CD14-positive monocyte (primary cell): ENCODE measurements around the gene DUSP16. TPM values are rescaled to one million over a fixed set of nuclear protein-coding genes. Genes with fewer than 3 reads are reported as not detected.
A peak's percentile ranks its signal among the peaks of the same experiment; 100 is the strongest.

ENCODE experiments used
- DNase-seq, 3 donors: peaks; one replicate each; pipeline ENCODE4 v3.0.0-alpha.2; 2011 to 2022
- H2AFZ ChIP-seq: 2 replicates; pipeline ENCODE4 v1.6.0; 2012; ENCODE audit warnings: mild to moderate bottlenecking, low read depth, low read length, inconsistent platforms; ENCODE audit not compliant: insufficient read depth, poor library complexity, severe bottlenecking
- H3K27ac ChIP-seq, 2 donors: 1 replicate in 1 of 2; 2 replicates in 1 of 2; pipeline ENCODE4 v1.5.1; 2012 to 2013; ENCODE audit warnings: low read length in 2 of 2, control low read depth in 1 of 2, inconsistent platforms in 1 of 2, low read depth in 1 of 2, mild to moderate bottlenecking in 1 of 2
- H3K27me3 ChIP-seq, 2 donors: one replicate each; pipeline versions ENCODE4 v1.6.0 to v1.6.1; 2011 to 2013; ENCODE audit warnings: low read length in 2 of 2; ENCODE audit not compliant: control insufficient read depth in 2 of 2, insufficient read depth in 2 of 2
- H3K36me3 ChIP-seq, 2 donors: replicated peaks in 1 of 2; 1 replicate in 1 of 2; 2 replicates in 1 of 2; pipeline versions ENCODE4 v1.5.1 to v1.6.1; 2012 to 2013; ENCODE audit warnings: low read length in 2 of 2, control low read depth in 1 of 2, inconsistent platforms in 1 of 2, mild to moderate bottlenecking in 1 of 2; ENCODE audit not compliant: insufficient read depth in 2 of 2, control insufficient read depth in 1 of 2
- H3K4me1 ChIP-seq, 2 donors: 1 replicate in 1 of 2; 2 replicates in 1 of 2; pipeline versions ENCODE4 v1.5.1 to v1.6.1; 2012 to 2013; ENCODE audit warnings: low read length in 2 of 2, control low read depth in 1 of 2, inconsistent platforms in 1 of 2, mild to moderate bottlenecking in 1 of 2, moderate library complexity in 1 of 2; ENCODE audit not compliant: insufficient read depth in 2 of 2, control insufficient read depth in 1 of 2
- H3K4me2 ChIP-seq: replicated peaks from 2 replicates; pipeline ENCODE3; 2012; ENCODE audit warnings: low read length, moderate library complexity, mild to moderate bottlenecking; ENCODE audit not compliant: poor library complexity, severe bottlenecking; ENCODE audit errors: extremely low read depth
- H3K4me3 ChIP-seq, 3 experiments: fragments of 200-600 bp in 1 of 3; sonication (generic) in 1 of 3; replicated peaks in 1 of 3; 1 replicate in 2 of 3; 2 replicates in 1 of 3; pipeline ENCODE4 v1.5.1; 2011 to 2013; ENCODE audit warnings: low read length in 3 of 3, mild to moderate bottlenecking in 3 of 3, control low read depth in 2 of 3, low read depth in 2 of 3, inconsistent platforms in 1 of 3, moderate library complexity in 1 of 3
- H3K79me2 ChIP-seq: 2 replicates; pipeline ENCODE4 v1.6.0; 2012; ENCODE audit warnings: mild to moderate bottlenecking, control low read depth, inconsistent platforms, low read length, moderate library complexity; ENCODE audit not compliant: insufficient read depth
- H3K9ac ChIP-seq: 2 replicates; pipeline ENCODE4 v1.6.0; 2017; ENCODE audit warnings: low read length, mild to moderate bottlenecking; ENCODE audit not compliant: insufficient read depth, poor library complexity, severe bottlenecking
- H3K9me3 ChIP-seq, 2 donors: replicated peaks in 1 of 2; 1 replicate in 1 of 2; 2 replicates in 1 of 2; pipeline versions ENCODE4 v1.5.1 to v1.6.1; 2012 to 2013; ENCODE audit warnings: low read length in 2 of 2, control low read depth in 1 of 2; ENCODE audit not compliant: control insufficient read depth in 1 of 2, insufficient read depth in 1 of 2
- H4K20me1 ChIP-seq: 2 replicates; pipeline ENCODE4 v1.6.0; 2012; ENCODE audit warnings: mild to moderate bottlenecking, low read length, control low read depth, moderate library complexity; ENCODE audit not compliant: insufficient read depth
- H3K27ac Mint-ChIP-seq, 7 donors: one replicate each; pipeline ENCODE4 v1.8.0; 2020; ENCODE audit warnings: mild to moderate bottlenecking in 7 of 7, mixed read lengths in 7 of 7, moderate library complexity in 6 of 7, inconsistent platforms in 2 of 7
- H3K27me3 Mint-ChIP-seq, 3 donors: one replicate each; pipeline ENCODE4 v1.8.0; 2021 to 2022; ENCODE audit warnings: low read depth in 3 of 3, mild to moderate bottlenecking in 3 of 3, mixed read lengths in 3 of 3, moderate library complexity in 3 of 3, inconsistent platforms in 1 of 3
- H3K36me3 Mint-ChIP-seq, 2 donors: one replicate each; pipeline ENCODE4 v1.8.0; 2020; ENCODE audit warnings: mixed read lengths in 2 of 2, inconsistent platforms in 1 of 2, mild to moderate bottlenecking in 1 of 2
- H3K4me1 Mint-ChIP-seq: one replicate; pipeline ENCODE4 v1.8.0; 2020; ENCODE audit warnings: mild to moderate bottlenecking, mixed read lengths
- H3K4me3 Mint-ChIP-seq, 2 donors: one replicate each; pipeline ENCODE4 v1.8.0; 2020; ENCODE audit warnings: mild to moderate bottlenecking in 2 of 2, mixed read lengths in 2 of 2, moderate library complexity in 1 of 2
- H3K9me3 Mint-ChIP-seq, 7 donors: one replicate each; pipeline ENCODE4 v1.8.0; 2020 to 2022; ENCODE audit warnings: mixed read lengths in 7 of 7, mild to moderate bottlenecking in 6 of 7, moderate library complexity in 6 of 7, inconsistent platforms in 2 of 7
- CTCF ChIP-seq: fragments of 200-600 bp; IDR thresholded peaks from one replicate; pipeline ENCODE4 v1.8.0; 2022; ENCODE audit warnings: antibody characterized with exemption, mild to moderate bottlenecking
- WGBS: methylation state at CpG from one replicate; pipeline ENCODE4 v1.1.5; 2013; ENCODE audit warnings: missing lambda C conversion rate; ENCODE audit not compliant: insufficient coverage; 5-methylcytosine and 5-hydroxymethylcytosine counted together
- intact Hi-C, 2 donors: fragments of 100-400 bp; cut with micrococcal nuclease; formaldehyde crosslinking; loops; one replicate each; pipeline versions ENCODE4 v1.15.0 to v1.15.1; 2023
- polyA plus RNA-seq, 3 donors: library from polyadenylated mRNA; depleted of rRNA in 1 of 3; unstranded in 2 of 3; stranded (reverse) in 1 of 3; fragments of 300-500 nt in 2 of 3; fragments of >200 nt in 1 of 3; fragmentation: Illumina TruSeq in 2 of 3; gene quantifications; 1 replicate in 2 of 3; 2 replicates in 1 of 3; pipeline ENCODE4 v1.2.3, GENCODE V29; 2012 to 2021

DUSP16 gene
- polyA plus RNA-seq, 3 donors = 0.04 to 0.46 (median 0.27) TPM

- no peak overlapping the region for H3K4me3 Mint-ChIP-seq
- Histone ChIP-seq H3K36me3 (no peaks in the 10 kb centered on the region), H3K4me1 (no peaks in the 10 kb centered on the region), H2AFZ (no peak overlapping the region), H4K20me1 (no peaks in the 10 kb centered on the region), H3K27me3 (no peaks in the 10 kb centered on the region), H3K79me2 (no peaks in the 10 kb centered on the region), H3K27ac (no peak overlapping the region), H3K9ac (no peak overlapping the region), H3K9me3 (no peaks in the 10 kb centered on the region), H3K4me3 (no peak overlapping the region), H3K4me2 (no peak overlapping the region)
- no peak for DNase-seq
- 100% methylated on average over 1 of the region's 1 CpG for WGBS
- H3K36me3 Mint-ChIP-seq = no peaks in the 10 kb centered on the region
- H3K27ac Mint-ChIP-seq = no peak overlapping the region
- peaks cover 0 to 4% (median 0%) of the 10 kb centered on the region in 7 donors for H3K9me3 Mint-ChIP-seq
- intact Hi-C loops = loop anchor here in 1 of 2 donors (10.0 kb wide), 1 partner anchor 47 kb away; no protein-coding TSS in a partner anchor
- peaks cover 0 to 7% (median 7%) of the 10 kb centered on the region in 3 donors for H3K27me3 Mint-ChIP-seq
- peaks cover 9% of the 10 kb centered on the region for H3K4me1 Mint-ChIP-seq
- TF ChIP-seq CTCF = no peak
These were observed 25.2 kb upstream of the DUSP16 start for GRCh38 chr12:12587878-12588277.

- H3K27me3 ChIP-seq = no peaks in the 10 kb centered on the region
- no peak overlapping the region for H2AFZ ChIP-seq
- intact Hi-C loops = loop anchor here in 1 of 2 donors (10.0 kb wide), 1 partner anchor 48 kb away; no protein-coding TSS in a partner anchor
- no peaks in the 10 kb centered on the region for H3K36me3 ChIP-seq
- DNase-seq = no peak
- WGBS = 84% methylated on average over 4 of the region's 8 CpGs
- no peak overlapping the region for H3K27ac ChIP-seq
- H3K4me1 Mint-ChIP-seq = peaks cover 10% of the 10 kb centered on the region
- no peaks in the 10 kb centered on the region for H3K4me1 ChIP-seq
- H3K79me2 ChIP-seq = no peaks in the 10 kb centered on the region
- no peak overlapping the region for H3K4me2 ChIP-seq
- H3K9me3 ChIP-seq = no peaks in the 10 kb centered on the region
- no peaks in the 10 kb centered on the region for H3K36me3 Mint-ChIP-seq
- peaks cover 0 to 4% (median 0%) of the 10 kb centered on the region in 7 donors for H3K9me3 Mint-ChIP-seq
- H3K27ac Mint-ChIP-seq = peak overlapping the region in 1 of 7 donors; percentile 78
- no peak overlapping the region for H3K4me3 Mint-ChIP-seq
- peaks cover 0 to 10% (median 6%) of the 10 kb centered on the region in 3 donors for H3K27me3 Mint-ChIP-seq
- no peak for TF ChIP-seq CTCF
- H4K20me1 ChIP-seq = no peaks in the 10 kb centered on the region
- H3K9ac ChIP-seq = no peak overlapping the region
- H3K4me3 ChIP-seq = no peak overlapping the region
These were observed 24.4 kb upstream of the DUSP16 start for GRCh38 chr12:12586879-12587675.
